ENCODE measurements around the gene C9orf153. TPM values are rescaled to one million over a fixed set of nuclear protein-coding genes. Genes with fewer than 3 reads are reported as not detected.
A peak's percentile ranks its signal among the peaks of the same experiment; 100 is the strongest.

Gene C9orf153
- total RNA-seq, 6 experiments from 2014 or later, result 0.19 to 0.54 (median 0.31) TPM; not detected in 2

GRCh38 chr9:86186696-86187095 lies 72.8 kb downstream of the C9orf153 start:
- Histone ChIP-seq H3K4me3 (no peak overlapping the region), H3K4me1 (no peaks in the 10 kb centered on the region), H3K36me3 (no peaks in the 10 kb centered on the region), H3K27ac (no peak overlapping the region), H3K9me3 (no peaks in the 10 kb centered on the region), H3K27me3 (no peaks in the 10 kb centered on the region)
- no peak for TF ChIP-seq CTCF (IDR thresholded peaks at IDR 0.05)
- no peak for TF ChIP-seq POLR2A (IDR thresholded peaks at IDR 0.05)
- ATAC-seq (no peak), DNase-seq (no peak)
- intact Hi-C loops (cut with DNase I), result no loop called here
- WGBS (ENCODE audit: insufficient coverage, low coverage, low lambda C conversion rate, missing lambda C conversion rate), result no CpG with 5 or more reads among the region's 2 CpGs

- Histone ChIP-seq H3K4me3 (no peak overlapping the region), H3K27me3 (no peaks in the 10 kb centered on the region), H3K4me1 (no peaks in the 10 kb centered on the region), H3K36me3 (no peaks in the 10 kb centered on the region), H3K9me3 (no peaks in the 10 kb centered on the region), H3K27ac (no peak overlapping the region)
- no peak for DNase-seq
- 41% methylated on average over 2 of the region's 7 CpGs for WGBS (ENCODE audit: insufficient coverage, low coverage, low lambda C conversion rate, missing lambda C conversion rate)
- intact Hi-C loops (cut with DNase I), result no loop called here
- no peak for ATAC-seq
- TF ChIP-seq POLR2A (IDR thresholded peaks at IDR 0.05), result no peak
- no peak for TF ChIP-seq CTCF (IDR thresholded peaks at IDR 0.05)
Observed at GRCh38 chr9:86185872-86186271, 73.6 kb downstream of the C9orf153 start.

- Histone ChIP-seq H3K27me3 (no peaks in the 10 kb centered on the region), H3K9me3 (no peaks in the 10 kb centered on the region), H3K4me3 (no peak overlapping the region), H3K4me1 (no peaks in the 10 kb centered on the region), H3K36me3 (no peaks in the 10 kb centered on the region), H3K27ac (no peak overlapping the region)
- ATAC-seq (no peak), DNase-seq (no peak)
- 66% methylated on average over 4 of the region's 4 CpGs for WGBS (ENCODE audit: insufficient coverage, low coverage, low lambda C conversion rate, missing lambda C conversion rate)
- intact Hi-C loops (cut with DNase I), result no loop called here
- TF ChIP-seq CTCF (IDR thresholded peaks at IDR 0.05) (no peak), POLR2A (IDR thresholded peaks at IDR 0.05) (no peak)
Observed at GRCh38 chr9:86184138-86184524, 75.3 kb downstream of the C9orf153 start.

GRCh38 chr9:86183229-86184137 lies 76.0 kb downstream of the C9orf153 start:
- intact Hi-C loops (cut with DNase I), result no loop called here
- no peak overlapping the region for H3K4me3 ChIP-seq
- H3K27me3 ChIP-seq, result no peaks in the 10 kb centered on the region
- no peaks in the 10 kb centered on the region for H3K4me1 ChIP-seq
- DNase-seq, result no peak
- no peak for TF ChIP-seq POLR2A (IDR thresholded peaks at IDR 0.05)
- TF ChIP-seq CTCF (IDR thresholded peaks at IDR 0.05), result no peak
- 88% methylated on average over 1 of the region's 1 CpG for WGBS (ENCODE audit: insufficient coverage, low coverage, low lambda C conversion rate, missing lambda C conversion rate)
- no peak overlapping the region for H3K27ac ChIP-seq
- H3K9me3 ChIP-seq, result no peaks in the 10 kb centered on the region
- H3K36me3 ChIP-seq, result no peaks in the 10 kb centered on the region
- ATAC-seq, result peak in 1 of 4 donors; percentile 32
